ENCODE measurements around the gene MPO. TPM values are rescaled to one million over a fixed set of nuclear protein-coding genes. Genes with fewer than 3 reads are reported as not detected.

MPO gene
- total RNA-seq, 2 experiments from 2014 or later: not detected

DNA sequence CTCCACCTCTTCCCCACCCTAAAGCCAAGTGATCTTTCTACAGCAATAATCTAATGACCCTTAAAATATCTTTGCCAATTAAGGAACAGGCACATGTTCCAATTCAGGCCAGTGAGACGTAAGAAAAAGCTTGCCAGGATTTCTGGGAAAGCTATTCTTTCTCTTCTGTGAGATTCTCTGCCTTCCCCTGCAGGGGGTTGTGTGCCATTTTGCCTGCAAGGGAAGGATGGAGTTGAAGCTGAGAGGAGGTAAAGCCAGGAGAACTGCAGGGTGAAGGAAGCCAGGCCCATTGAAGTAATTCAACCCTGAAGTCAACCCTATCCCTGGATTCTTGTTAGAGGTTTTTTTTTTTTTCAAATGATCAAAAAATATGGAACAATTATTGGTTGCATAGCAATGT is 51.4 kb downstream of the MPO start:
- POLR2A ChIA-PET: interaction anchor here (1.6 kb wide), 1 partner anchor 11 kb away, joined by 4 read pairs; the partner anchor contains the start of gene MKS1
- no peak overlapping the region for H3K27ac Mint-ChIP-seq
- DNase-seq: no peak
- H3K4me3 Mint-ChIP-seq: no peak overlapping the region
- H3K4me1 Mint-ChIP-seq: peaks cover 14% of the 10 kb centered on the region
- peaks cover 28% of the 10 kb centered on the region for H3K27me3 Mint-ChIP-seq
- ATAC-seq (ENCODE audit: low read depth): no peak
- H3K36me3 Mint-ChIP-seq: no peaks in the 10 kb centered on the region
- no peaks in the 10 kb centered on the region for H3K9me3 Mint-ChIP-seq

DNA sequence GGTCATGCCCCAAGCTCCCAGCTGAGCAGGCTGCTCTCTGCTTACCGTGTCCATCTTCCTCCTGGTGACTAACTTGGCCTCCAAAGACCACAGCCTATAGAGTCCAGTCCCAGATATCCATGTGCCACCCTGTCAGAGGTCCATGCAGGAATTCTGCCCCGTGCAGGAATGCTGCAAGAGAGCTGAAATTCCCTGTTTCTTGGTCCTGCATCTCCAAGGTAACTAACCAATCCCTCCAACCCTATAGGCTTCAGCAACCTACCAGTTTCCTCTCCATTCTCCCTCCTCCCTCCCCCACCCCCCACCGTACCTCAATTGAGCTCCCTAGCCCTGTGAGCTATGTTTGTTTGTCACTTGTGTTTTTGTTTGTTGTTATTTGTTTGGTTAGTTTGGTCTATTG is 52.1 kb downstream of the MPO start:
- DNase-seq (no peak), ATAC-seq (ENCODE audit: low read depth) (no peak)
- POLR2A ChIA-PET: interaction anchor here (0.9 to 1.6 kb wide), 2 partner anchors 10 kb away, joined by 3 to 4 read pairs; partner anchors contain the start of genes LPO and MKS1
- Mint-ChIP-seq H3K4me1 (peaks cover 17% of the 10 kb centered on the region), H3K4me3 (no peak overlapping the region), H3K27ac (no peak overlapping the region), H3K9me3 (no peaks in the 10 kb centered on the region), H3K36me3 (no peaks in the 10 kb centered on the region), H3K27me3 (peaks cover 25% of the 10 kb centered on the region)

DNA sequence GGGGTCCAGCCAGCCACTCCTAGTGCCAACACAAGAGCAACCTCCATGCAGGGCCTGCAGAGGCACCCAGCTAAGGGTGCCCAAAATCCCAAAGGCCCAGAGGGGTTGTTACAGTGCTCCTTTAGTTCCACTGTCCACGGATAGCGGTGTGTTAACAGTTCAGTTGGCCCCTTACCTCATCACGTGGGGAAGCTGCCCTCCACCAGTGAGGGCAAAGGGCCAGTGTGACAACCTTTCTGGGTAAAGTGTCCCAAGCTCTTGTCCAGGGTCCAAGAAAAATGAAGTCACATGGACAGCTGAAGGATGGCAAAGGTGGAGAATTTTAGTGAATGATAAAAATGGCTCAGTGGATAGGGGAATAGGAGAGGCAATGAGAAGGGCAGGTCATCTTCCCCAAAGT is 53.0 kb downstream of the MPO start:
- POLR2A ChIA-PET: interaction anchor here (1.6 kb wide), 1 partner anchor 9 kb away, joined by 4 read pairs; the partner anchor contains the start of gene MKS1
- ATAC-seq (ENCODE audit: low read depth): no peak
- H3K27me3 Mint-ChIP-seq: peaks cover 27% of the 10 kb centered on the region

DNA sequence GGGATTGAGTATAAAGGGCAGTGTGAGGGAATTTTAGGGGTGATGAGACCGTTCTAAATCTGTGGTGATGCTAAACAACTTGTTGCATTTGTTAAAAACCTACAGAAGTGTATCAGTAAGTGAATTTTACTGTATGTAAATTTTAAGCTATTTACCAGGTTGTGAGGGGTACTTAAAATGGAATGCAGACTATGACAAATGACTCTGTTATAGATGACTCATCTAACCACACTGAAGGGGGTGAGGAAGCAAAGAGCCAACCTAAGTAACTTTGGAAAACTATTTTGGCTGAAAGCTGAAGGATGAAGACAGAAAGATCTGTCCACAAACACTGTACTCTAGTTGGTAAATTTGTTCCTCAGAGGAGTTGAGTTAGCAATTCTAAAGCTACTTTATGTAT is 56.4 kb downstream of the MPO start:
- H3K4me3 Mint-ChIP-seq: no peak overlapping the region
- DNase-seq (no peak), ATAC-seq (ENCODE audit: low read depth) (no peak)
- POLR2A ChIA-PET: no interaction called here
- no peaks in the 10 kb centered on the region for H3K36me3 Mint-ChIP-seq
- H3K9me3 Mint-ChIP-seq: no peaks in the 10 kb centered on the region
- peaks cover 13% of the 10 kb centered on the region for H3K4me1 Mint-ChIP-seq
- no peak overlapping the region for H3K27ac Mint-ChIP-seq
- H3K27me3 Mint-ChIP-seq: peaks cover 16% of the 10 kb centered on the region

More for the DNA sequence above, 53.0 kb downstream of the MPO start:
- Mint-ChIP-seq H3K4me1 (peaks cover 13% of the 10 kb centered on the region), H3K4me3 (no peak overlapping the region), H3K27ac (no peak overlapping the region), H3K9me3 (no peaks in the 10 kb centered on the region), H3K36me3 (no peaks in the 10 kb centered on the region)
- no peak for DNase-seq

Other genes starting within 250 kb of the MPO start
- 10 to 100 TPM; 29.5 to 31.3 TPM for gene DYNLL2, start 197.5 kb downstream of the MPO start, total RNA-seq
- under 1 TPM; 0.65 to 0.72 TPM for gene OR4D1, start 132.6 kb downstream of the MPO start, total RNA-seq
- gene OR4D2, start 114.0 kb downstream of the MPO start, total RNA-seq: not detected
- gene EPX, start 88.2 kb downstream of the MPO start, total RNA-seq: not detected
- gene MKS1, start 61.7 kb downstream of the MPO start, total RNA-seq: 10 to 100 TPM; 23.0 to 26.5 TPM
- not detected for gene LPO, start 42.4 kb downstream of the MPO start, total RNA-seq
- gene TSPOAP1, start 47.9 kb upstream of the MPO start, total RNA-seq: 10 to 100 TPM; 70.6 to 77.7 TPM
- gene SUPT4H1, start 71.3 kb upstream of the MPO start, total RNA-seq: 10 to 100 TPM; 66.4 to 70.2 TPM
- under 1 TPM in 1 of 2 experiments, not detected in 1; 0.72 TPM for gene RNF43, start 136.6 kb upstream of the MPO start, total RNA-seq
- gene HSF5, start 207.5 kb upstream of the MPO start, total RNA-seq: under 1 TPM; 0.47 to 0.60 TPM
- 10 to 100 TPM; 50.5 to 50.8 TPM for gene MTMR4, start 233.7 kb upstream of the MPO start, total RNA-seq